ENCODE data around the gene ADAM12. TPM values are rescaled to one million over a fixed set of nuclear protein-coding genes. Genes with fewer than 3 reads are reported as not detected.

The ADAM12 gene
- total and polyA plus RNA-seq, 2 experiments from 2014 or later = 0.13 to 0.87 TPM

- no peaks in the 10 kb centered on the region for H3K79me2 ChIP-seq (replicated peaks; ENCODE audit: insufficient read depth)
- DNase-seq (ENCODE audit: low spot score) (no peak), ATAC-seq (no peak)
- H4K20me1 ChIP-seq (replicated peaks; ENCODE audit: insufficient read depth) = no peaks in the 10 kb centered on the region
- H3K36me3 Mint-ChIP-seq (ENCODE audit: low read depth) = no peaks in the 10 kb centered on the region
- H3K27ac ChIP-seq (ENCODE audit: low read depth) = no peak overlapping the region
- no peaks in the 10 kb centered on the region for H3K4me1 ChIP-seq (ENCODE audit: insufficient read depth)
- no peaks in the 10 kb centered on the region for H3F3A ChIP-seq (replicated peaks; ENCODE audit: low read depth)
- no peaks in the 10 kb centered on the region for H3K36me3 ChIP-seq (ENCODE audit: insufficient read depth)
- H3K27me3 Mint-ChIP-seq (ENCODE audit: insufficient read depth, low read depth, poor library complexity) = peaks cover 5% of the 10 kb centered on the region
- no peak overlapping the region for H2AFZ ChIP-seq
- H3K9me2 ChIP-seq (ENCODE audit: insufficient read depth) = no peaks in the 10 kb centered on the region
- peaks cover 5% of the 10 kb centered on the region; the same call in 2 of the 3 replicates for H3K9me3 Mint-ChIP-seq
- H3K4me2 ChIP-seq = no peak overlapping the region
- no peak overlapping the region for H3K4me3 ChIP-seq
- no peak overlapping the region for H3K4me3 Mint-ChIP-seq
- H3K4me1 Mint-ChIP-seq = peaks cover 7% of the 10 kb centered on the region
- TF ChIP-seq REST (IDR thresholded peaks at IDR 0.05; ENCODE audit: unreplicated experiment) = no peak
- no peak for TF ChIP-seq STAT1 (IDR thresholded peaks at IDR 0.05; ENCODE audit: unreplicated experiment)
- no peak for TF ChIP-seq CREB1 (CRISPR knock-in tag; IDR thresholded peaks at IDR 0.05; ENCODE audit: low read depth)
- TF ChIP-seq ZNF462 (CRISPR knock-in tag; IDR thresholded peaks at IDR 0.05) = no peak
- TF ChIP-seq JUNB (IDR thresholded peaks at IDR 0.05; ENCODE audit: unreplicated experiment) = no peak
- no peak for TF ChIP-seq ZNF331 (CRISPR knock-in tag; IDR thresholded peaks at IDR 0.05; ENCODE audit: low read depth)
- no peak for TF ChIP-seq EZH2phosphoT487 (IDR thresholded peaks at IDR 0.05; ENCODE audit: unreplicated experiment)
- no peak for TF ChIP-seq CTCF (conservative IDR thresholded peaks at IDR 0.05; ENCODE audit: low read depth in 2 of 2)
- TF ChIP-seq ZNF114 (CRISPR knock-in tag; IDR thresholded peaks at IDR 0.05) = no peak
- TF ChIP-seq NANOG (IDR thresholded peaks at IDR 0.05; ENCODE audit: borderline replicate concordance) = no peak
- TF ChIP-seq EZH2 (IDR thresholded peaks at IDR 0.05; ENCODE audit: low read depth, unreplicated experiment) = no peak
- no peak for TF ChIP-seq ETS1 (IDR thresholded peaks at IDR 0.05)
- no peak for TF ChIP-seq POLR2AphosphoS5 (IDR thresholded peaks at IDR 0.05; ENCODE audit: low read depth)
- no peak overlapping the region for H3K27ac Mint-ChIP-seq
- H3K27me3 ChIP-seq (ENCODE audit: insufficient read depth) = no peaks in the 10 kb centered on the region
These were observed 307.9 kb downstream of the ADAM12 start for GRCh38 chr10:126080291-126080825.
